Measurements from ENCODE around the gene DCAF17. TPM values are rescaled to one million over a fixed set of nuclear protein-coding genes. Genes with fewer than 3 reads are reported as not detected.
"Not testable (repeated sequence)": the region's sequence is repeated elsewhere in the genome, so short reads cannot be mapped to it uniquely, and the experiment has no call there.

Gene DCAF17
- total RNA-seq, 1 donor from 2014 or later = 23.1 TPM

GRCh38 chr2:171487803-171488259 is 53.8 kb downstream of the DCAF17 start:
- Mint-ChIP-seq H3K27ac (no peak overlapping the region), H3K4me3 (no peak overlapping the region), H3K4me1 (peaks cover 11% of the 10 kb centered on the region), H3K36me3 (peaks cover 9% of the 10 kb centered on the region), H3K9me3 (peaks cover 5% of the 10 kb centered on the region), H3K27me3 (ENCODE audit: low read depth) (no peaks in the 10 kb centered on the region)
- no peak for TF ChIP-seq CTCF (IDR thresholded peaks at IDR 0.05; ENCODE audit: unreplicated experiment)
- no peak for DNase-seq (ENCODE audit: low spot score in 2 of 2, unreplicated experiment in 2 of 2)

- Mint-ChIP-seq H3K9me3 (peaks cover 5% of the 10 kb centered on the region), H3K36me3 (peaks cover 4% of the 10 kb centered on the region), H3K4me3 (no peak overlapping the region), H3K4me1 (peaks cover 7% of the 10 kb centered on the region), H3K27me3 (ENCODE audit: low read depth) (no peaks in the 10 kb centered on the region), H3K27ac (no peak overlapping the region)
- TF ChIP-seq CTCF (IDR thresholded peaks at IDR 0.05; ENCODE audit: unreplicated experiment) = no peak
- DNase-seq (ENCODE audit: low spot score in 2 of 2, unreplicated experiment in 2 of 2) = no peak
These were observed 56.6 kb downstream of the DCAF17 start for GRCh38 chr2:171490577-171490976.

- Mint-ChIP-seq H3K27ac (no peak overlapping the region), H3K27me3 (ENCODE audit: low read depth) (no peaks in the 10 kb centered on the region), H3K4me3 (no peak overlapping the region), H3K4me1 (peaks cover 7% of the 10 kb centered on the region), H3K9me3 (peaks cover 5% of the 10 kb centered on the region), H3K36me3 (peaks cover 4% of the 10 kb centered on the region)
- no peak for TF ChIP-seq CTCF (IDR thresholded peaks at IDR 0.05; ENCODE audit: unreplicated experiment)
- DNase-seq (ENCODE audit: low spot score in 2 of 2, unreplicated experiment in 2 of 2) = no peak
These were observed 57.3 kb downstream of the DCAF17 start for GRCh38 chr2:171491292-171491691.

- Mint-ChIP-seq H3K4me3 (no peak overlapping the region), H3K4me1 (peaks cover 5% of the 10 kb centered on the region), H3K27me3 (ENCODE audit: low read depth) (no peaks in the 10 kb centered on the region), H3K9me3 (peaks cover 12% of the 10 kb centered on the region), H3K36me3 (peaks cover 2% of the 10 kb centered on the region), H3K27ac (no peak overlapping the region)
- no peak for DNase-seq (ENCODE audit: low spot score in 2 of 2, unreplicated experiment in 2 of 2)
- TF ChIP-seq CTCF (IDR thresholded peaks at IDR 0.05; ENCODE audit: unreplicated experiment) = no peak
These were observed 58.6 kb downstream of the DCAF17 start for GRCh38 chr2:171492664-171493063.

GRCh38 chr2:171497664-171498063 is 63.6 kb downstream of the DCAF17 start:
- DNase-seq (ENCODE audit: low spot score in 2 of 2, unreplicated experiment in 2 of 2); H3K27ac Mint-ChIP-seq; H3K4me1 Mint-ChIP-seq; H3K36me3 Mint-ChIP-seq; H3K9me3 Mint-ChIP-seq; H3K27me3 Mint-ChIP-seq (ENCODE audit: low read depth); H3K4me3 Mint-ChIP-seq: not testable (repeated sequence)

- DNase-seq (ENCODE audit: low spot score in 2 of 2, unreplicated experiment in 2 of 2) = no peak
- no peaks in the 10 kb centered on the region for H3K4me1 Mint-ChIP-seq
These were observed 71.3 kb downstream of the DCAF17 start for GRCh38 chr2:171505374-171505773.

More at GRCh38 chr2:171505374-171505773, 71.3 kb downstream of the DCAF17 start:
- H3K27me3 Mint-ChIP-seq (ENCODE audit: low read depth) = no peaks in the 10 kb centered on the region
- no peak overlapping the region for H3K27ac Mint-ChIP-seq
- no peak for TF ChIP-seq CTCF (IDR thresholded peaks at IDR 0.05; ENCODE audit: unreplicated experiment)
- peaks cover 12% of the 10 kb centered on the region for H3K9me3 Mint-ChIP-seq
- peaks cover 1% of the 10 kb centered on the region for H3K36me3 Mint-ChIP-seq
- H3K4me3 Mint-ChIP-seq = no peak overlapping the region
